GM12892 (cell line): Measurements from ENCODE around the gene DNAH1.

Source experiments
- POLR2A ChIP-seq: IDR thresholded peaks from 2 replicates; pipeline ENCODE4 v1.6.1; 2011; ENCODE audit warnings: low read depth, low read length, control low read depth
- POLR2AphosphoS5 ChIP-seq: IDR thresholded peaks from 2 replicates; pipeline ENCODE4 v1.6.1; 2011; ENCODE audit warnings: low read depth, low read length, control low read depth

GRCh38 chr3:52432225-52432624 is 116.1 kb downstream of the DNAH1 start:
- TF ChIP-seq POLR2A (no peak), POLR2AphosphoS5 (no peak)
